Thyroid gland (tissue), 4 donors: Measurements from ENCODE around the gene SSTR5. TPM values are rescaled to one million over a fixed set of nuclear protein-coding genes. Genes with fewer than 3 reads are reported as not detected.

ENCODE experiments used
- DNase-seq, 2 donors: peaks; one replicate each; pipeline ENCODE4 v3.0.0-alpha.2; 2019
- H3K27ac ChIP-seq, 3 donors: fragments of 200-600 bp; sonication (generic); 1 replicate in 2 of 3; 2 replicates in 1 of 3; pipeline ENCODE4 v1.5.1; 2016 to 2019; ENCODE audit warnings: mild to moderate bottlenecking in 1 of 3, moderate library complexity in 1 of 3
- H3K27me3 ChIP-seq: fragments of 200-600 bp; sonication (generic); one replicate; pipeline ENCODE4 v1.5.1; 2019
- H3K36me3 ChIP-seq, 2 donors: fragments of 200-600 bp; sonication (generic); one replicate each; pipeline ENCODE4 v1.5.1; 2016 to 2019
- H3K4me1 ChIP-seq, 2 donors: fragments of 200-600 bp; sonication (generic); one replicate each; pipeline ENCODE4 v1.5.1; 2017 to 2019
- H3K4me3 ChIP-seq, 3 donors: fragments of 200-600 bp; sonication (generic); replicated peaks in 1 of 3; 1 replicate in 2 of 3; 2 replicates in 1 of 3; pipeline ENCODE4 v1.5.1; 2016; ENCODE audit warnings: mild to moderate bottlenecking in 1 of 3
- H3K9me3 ChIP-seq: fragments of 200-600 bp; sonication (generic); one replicate; pipeline ENCODE4 v1.5.1; 2017
- CTCF ChIP-seq, 6 experiments: fragments of 200-600 bp in 3 of 6; fragments of 450-650 bp in 3 of 6; sonication (generic) in 3 of 6; IDR thresholded peaks; one replicate each; pipeline ENCODE4 v1.5.1; 2016 to 2019; ENCODE audit warnings: antibody characterized with exemption in 6 of 6, mild to moderate bottlenecking in 2 of 6, inconsistent platforms in 1 of 6, moderate library complexity in 1 of 6
- POLR2A ChIP-seq, 2 donors: fragments of 450-650 bp; IDR thresholded peaks; one replicate each; pipeline ENCODE4 v1.6.1; 2017; ENCODE audit warnings: antibody characterized with exemption in 2 of 2, mild to moderate bottlenecking in 2 of 2, moderate library complexity in 1 of 2
- WGBS, 2 donors: methylation state at CpG; one replicate each; pipeline ENCODE4 v1.1.5; 2017; 5-methylcytosine and 5-hydroxymethylcytosine counted together
- intact Hi-C: fragments of 100-400 bp; cut with DNase I; formaldehyde crosslinking; loops from one replicate; pipeline ENCODE4 v1.15.1; 2023
- total RNA-seq, 4 donors: library from RNA; depleted of rRNA; stranded (reverse); fragments of >200 nt; gene quantifications; one replicate each; pipeline ENCODE4 v1.2.3, GENCODE V29; 2016

SSTR5 gene
- total RNA-seq, 4 donors from 2014 or later: not detected

DNA sequence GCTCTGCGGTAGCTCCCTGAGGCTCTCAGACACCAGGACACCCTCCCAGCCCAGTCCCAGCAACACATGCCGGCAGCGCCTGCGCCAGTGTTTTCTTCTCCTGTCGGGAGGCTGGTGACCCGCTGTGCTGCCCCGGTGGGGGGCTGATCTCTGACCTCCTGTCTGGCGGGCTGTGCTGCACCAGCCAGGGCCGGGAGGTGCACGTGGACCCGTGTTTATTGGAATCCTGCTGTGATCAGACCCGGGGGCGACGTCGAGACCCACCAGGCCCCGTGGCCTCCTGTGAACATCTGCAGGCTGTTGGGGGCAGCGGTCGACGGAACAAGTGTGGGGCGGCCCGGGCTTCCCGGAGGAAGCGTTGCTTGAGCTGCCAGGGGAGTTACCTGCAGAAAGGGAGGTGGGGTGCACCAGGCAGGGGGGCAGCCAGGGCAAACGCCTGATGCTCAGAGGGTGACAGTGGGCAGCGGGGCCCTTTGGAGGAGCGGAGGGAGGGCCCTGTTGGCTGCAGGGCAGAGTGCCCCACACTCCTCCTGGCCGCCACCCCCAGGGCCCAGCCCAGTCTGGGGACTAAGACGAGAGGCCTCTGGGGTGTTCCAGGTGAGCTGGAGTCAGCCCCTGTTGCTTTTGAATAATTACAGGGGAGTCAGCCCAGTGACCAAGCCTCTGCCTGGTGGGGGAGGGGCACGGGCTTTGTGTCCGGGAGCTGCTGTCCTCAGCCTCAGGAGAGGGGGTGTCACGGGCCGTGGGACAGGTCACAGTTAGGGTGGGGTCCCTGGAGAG is 2.3 kb upstream of the SSTR5 start:
- intact Hi-C loops: no loop called here
- TF ChIP-seq POLR2A (IDR thresholded peaks at IDR 0.05): no peak
- 15 to 18% methylated on average over 10 to 24 of the region's 32 CpGs for WGBS, 2 donors

DNA sequence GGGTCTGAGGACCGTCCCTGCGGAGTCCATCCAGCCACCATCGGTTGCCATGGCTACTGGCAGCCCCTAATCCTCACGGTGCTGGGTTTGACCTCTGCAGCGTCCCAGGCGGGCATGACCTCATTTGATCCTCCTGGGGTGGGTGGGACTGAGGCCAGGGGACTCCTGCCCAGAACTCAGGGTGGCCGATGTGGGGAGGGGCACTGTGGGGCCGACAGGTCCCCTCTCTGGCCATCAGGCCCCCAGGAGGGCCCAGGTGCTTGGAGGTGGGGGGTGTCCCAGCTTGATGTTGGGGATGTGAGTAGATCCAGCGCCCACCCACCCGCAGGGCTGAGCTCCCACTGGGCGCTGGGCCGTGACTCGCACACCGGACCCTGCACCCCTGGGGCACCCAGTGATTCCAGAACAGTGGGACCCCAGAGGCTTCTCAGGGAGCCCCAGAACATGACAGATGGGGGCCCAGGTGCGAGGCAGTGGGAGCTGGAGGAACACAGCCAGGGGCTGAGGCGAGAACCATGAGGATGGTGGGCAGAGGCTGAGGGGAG is 1.6 kb upstream of the SSTR5 start:
- H3K4me3 ChIP-seq: no peak overlapping the region
- TF ChIP-seq POLR2A (IDR thresholded peaks at IDR 0.05): no peak
- TF ChIP-seq CTCF (IDR thresholded peaks at IDR 0.05): no peak

More for the DNA sequence above, 2.3 kb upstream of the SSTR5 start:
- no peak for DNase-seq
- Histone ChIP-seq H3K36me3 (no peaks in the 10 kb centered on the region), H3K27me3 (peaks cover 20% of the 10 kb centered on the region), H3K9me3 (no peaks in the 10 kb centered on the region), H3K27ac (no peak overlapping the region), H3K4me3 (no peak overlapping the region), H3K4me1 (no peaks in the 10 kb centered on the region)

DNA sequence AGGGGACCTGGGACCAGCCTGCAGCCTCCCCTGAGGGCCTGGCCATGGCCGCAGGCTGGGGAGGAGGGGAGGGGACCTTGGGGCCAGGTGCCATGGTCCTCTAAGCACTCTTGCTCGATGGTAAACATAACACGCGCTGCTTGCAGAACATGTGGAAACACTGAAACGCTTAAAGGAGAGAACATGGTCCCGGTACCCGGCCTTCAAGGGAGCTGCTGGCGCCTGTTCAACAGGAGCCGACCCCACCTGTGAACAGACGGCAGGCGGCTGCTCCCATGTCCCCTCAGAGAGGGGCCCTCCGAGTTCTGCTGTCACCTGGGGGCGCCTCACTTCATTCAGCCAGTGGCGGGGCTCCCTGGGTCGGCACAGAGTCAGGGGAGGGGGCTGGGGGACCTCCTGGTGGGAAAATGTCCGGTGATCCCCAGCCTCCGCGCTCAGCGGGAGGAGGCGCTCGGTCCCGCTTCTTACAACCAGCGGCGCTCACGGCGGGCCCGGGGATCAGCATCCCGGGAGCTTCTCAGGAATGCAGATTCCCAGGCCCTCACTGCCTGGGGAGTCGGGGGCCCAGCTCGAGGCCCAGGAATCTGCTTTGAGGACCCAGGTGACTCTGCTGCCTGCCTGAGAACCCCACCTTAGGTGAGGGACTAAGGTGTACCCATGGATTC is 854 bp upstream of the SSTR5 start:
- 0 to 25% methylated on average over 12 to 13 of the region's 30 CpGs for WGBS, 2 donors
- intact Hi-C loops: no loop called here
- H3K36me3 ChIP-seq: no peaks in the 10 kb centered on the region
- H3K27me3 ChIP-seq: peaks cover 17% of the 10 kb centered on the region
- H3K27ac ChIP-seq: no peak overlapping the region
- DNase-seq: no peak
- H3K9me3 ChIP-seq: no peaks in the 10 kb centered on the region
- no peaks in the 10 kb centered on the region for H3K4me1 ChIP-seq
- H3K4me3 ChIP-seq: no peak overlapping the region
- TF ChIP-seq POLR2A (IDR thresholded peaks at IDR 0.05) (no peak), CTCF (IDR thresholded peaks at IDR 0.05) (no peak)

More for the DNA sequence above, 1.6 kb upstream of the SSTR5 start:
- intact Hi-C loops: no loop called here
- Histone ChIP-seq H3K9me3 (no peaks in the 10 kb centered on the region), H3K27ac (no peak overlapping the region), H3K4me1 (no peaks in the 10 kb centered on the region), H3K27me3 (peaks cover 17% of the 10 kb centered on the region), H3K36me3 (no peaks in the 10 kb centered on the region)
- 37 to 40% methylated on average over 14 to 15 of the region's 16 CpGs for WGBS, 2 donors
- no peak for DNase-seq

DNA sequence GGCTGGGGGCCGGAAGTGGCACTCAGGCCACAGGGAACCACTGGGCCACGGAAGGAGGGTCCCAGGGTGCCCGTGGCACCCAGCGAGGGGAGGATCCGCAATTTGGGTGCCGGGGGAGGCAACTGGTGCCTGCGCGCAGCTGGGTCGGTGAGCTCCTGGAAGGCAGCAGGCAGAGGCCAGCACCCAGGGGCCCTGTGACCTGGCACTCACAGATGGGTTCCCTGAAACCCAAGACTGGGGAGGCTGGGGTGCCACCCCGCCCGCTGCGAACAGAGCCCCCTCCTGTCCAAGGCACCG is 663 bp downstream of the SSTR5 start:
- Histone ChIP-seq H3K27ac (no peak overlapping the region), H3K27me3 (peaks cover 17% of the 10 kb centered on the region), H3K36me3 (no peaks in the 10 kb centered on the region), H3K4me1 (no peaks in the 10 kb centered on the region), H3K4me3 (no peak overlapping the region), H3K9me3 (no peaks in the 10 kb centered on the region)
- intact Hi-C loops: no loop called here
- WGBS, 2 donors: 59 to 80% methylated on average over 4 to 8 of the region's 13 CpGs
- no peak for DNase-seq
- TF ChIP-seq POLR2A (IDR thresholded peaks at IDR 0.05) (no peak), CTCF (IDR thresholded peaks at IDR 0.05) (no peak)

DNA sequence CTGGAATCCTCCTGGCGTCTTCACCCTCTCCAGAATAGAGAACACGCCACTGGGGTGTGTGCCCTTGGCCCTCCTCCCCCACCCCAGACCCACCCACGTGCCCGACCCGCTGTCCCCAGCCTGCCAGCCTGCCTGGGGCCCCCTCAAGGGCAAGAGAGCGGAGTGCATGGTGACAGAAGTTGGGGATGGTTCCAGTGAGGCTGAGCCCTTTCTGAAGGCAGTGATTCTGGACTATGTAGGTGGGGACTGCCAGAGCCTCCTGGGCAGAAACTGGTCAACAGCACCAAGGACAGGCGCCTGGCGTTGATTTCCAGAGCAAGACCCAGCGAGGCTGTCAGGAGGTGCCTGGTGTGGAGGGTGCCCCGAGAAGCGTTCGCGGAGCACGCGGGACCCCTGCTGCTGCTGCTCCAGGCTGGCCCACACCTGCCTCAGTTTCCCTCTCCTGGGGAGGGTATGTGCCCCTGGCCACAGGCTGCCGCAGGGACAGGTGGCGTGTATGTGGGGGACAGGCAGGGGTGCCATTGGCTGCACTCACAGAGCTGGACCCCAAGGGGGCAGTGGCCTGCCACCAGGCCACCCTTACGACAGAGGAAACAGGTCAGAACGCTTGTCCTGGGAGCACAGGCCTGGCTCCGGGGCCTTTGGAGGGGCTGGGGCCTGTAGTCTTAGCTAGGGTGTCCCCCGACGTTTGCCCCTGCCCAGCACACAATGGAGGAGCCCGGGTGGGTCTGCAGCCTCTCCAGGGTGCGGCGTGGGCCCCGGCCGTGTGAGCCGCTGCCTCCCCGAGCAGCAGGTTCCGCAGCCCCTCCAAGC is 1.2 kb downstream of the SSTR5 start:
- 53 to 66% methylated on average over 10 to 19 of the region's 30 CpGs for WGBS, 2 donors
- TF ChIP-seq CTCF (IDR thresholded peaks at IDR 0.05) (no peak), POLR2A (IDR thresholded peaks at IDR 0.05) (no peak)
- intact Hi-C loops: no loop called here
- Histone ChIP-seq H3K27ac (no peak overlapping the region), H3K4me1 (no peaks in the 10 kb centered on the region), H3K36me3 (no peaks in the 10 kb centered on the region), H3K9me3 (no peaks in the 10 kb centered on the region), H3K4me3 (no peak overlapping the region), H3K27me3 (peaks cover 17% of the 10 kb centered on the region)
- DNase-seq: no peak
